Uterus (tissue), 4 donors: Measurements from ENCODE around the gene ADAMTS2. TPM values are rescaled to one million over a fixed set of nuclear protein-coding genes. Genes with fewer than 3 reads are reported as not detected.

ENCODE experiments used
- DNase-seq, 2 donors: peaks; one replicate each; pipeline ENCODE4 v3.0.0-alpha.2; 2019 to 2020
- H3K27ac ChIP-seq, 2 donors: fragments of 200-600 bp; sonication (generic); 1 replicate in 1 of 2; 2 replicates in 1 of 2; pipeline ENCODE4 v1.5.1; 2016 to 2018
- H3K27me3 ChIP-seq, 2 donors: fragments of 200-600 bp; sonication (generic); one replicate each; pipeline ENCODE4 v1.5.1; 2018 to 2019; ENCODE audit warnings: control low read depth in 1 of 2
- H3K36me3 ChIP-seq, 2 donors: fragments of 200-600 bp; sonication (generic); one replicate each; pipeline ENCODE4 v1.5.1; 2019; ENCODE audit warnings: control low read depth in 1 of 2
- H3K4me1 ChIP-seq, 2 donors: fragments of 200-600 bp; sonication (generic); one replicate each; pipeline ENCODE4 v1.5.1; 2018 to 2019; ENCODE audit warnings: control low read depth in 1 of 2
- H3K4me3 ChIP-seq, 2 donors: fragments of 200-600 bp; sonication (generic); 1 replicate in 1 of 2; 2 replicates in 1 of 2; pipeline ENCODE4 v1.5.1; 2018 to 2019; ENCODE audit warnings: mild to moderate bottlenecking in 1 of 2
- H3K9me3 ChIP-seq, 2 donors: fragments of 200-600 bp; sonication (generic); one replicate each; pipeline ENCODE4 v1.5.1; 2019; ENCODE audit warnings: control low read depth in 1 of 2
- CTCF ChIP-seq, 4 experiments: fragments of 200-600 bp in 2 of 4; fragments of 450-650 bp in 2 of 4; sonication (generic) in 2 of 4; IDR thresholded peaks; one replicate each; pipeline ENCODE4 v1.5.1; 2016 to 2019; ENCODE audit warnings: antibody characterized with exemption in 4 of 4, mild to moderate bottlenecking in 2 of 4, moderate library complexity in 1 of 4
- POLR2A ChIP-seq, 2 donors: fragments of 450-650 bp; IDR thresholded peaks; one replicate each; pipeline ENCODE4 v1.6.1; 2016; ENCODE audit warnings: antibody characterized with exemption in 2 of 2, mild to moderate bottlenecking in 1 of 2, moderate library complexity in 1 of 2
- intact Hi-C: fragments of 100-400 bp; cut with DNase I; formaldehyde crosslinking; loops from one replicate; pipeline ENCODE4 v1.15.1; 2023; ENCODE audit warnings: low total_unique reads
- total RNA-seq, 4 donors: library from RNA; depleted of rRNA in 3 of 4; stranded (reverse); fragments of >200 nt in 3 of 4; gene quantifications; one replicate each; pipeline versions ENCODE4 v1.1.0 to v1.2.4, GENCODE V29; 2014 to 2023
- donor health status: DM: yes; HTN: yes; CAD: no.

Gene ADAMTS2
- total RNA-seq, 4 donors from 2014 or later = 4.1 to 97.1 (median 40.3) TPM

GRCh38 chr5:179150011-179150410 is 195.2 kb downstream of the ADAMTS2 start:
- no peaks in the 10 kb centered on the region for H3K36me3 ChIP-seq
- no peak for TF ChIP-seq CTCF (IDR thresholded peaks at IDR 0.05)
- no peak for TF ChIP-seq POLR2A (IDR thresholded peaks at IDR 0.05)
- no peak for DNase-seq
- no peak overlapping the region for H3K4me3 ChIP-seq
- intact Hi-C loops = no loop called here
- no peaks in the 10 kb centered on the region for H3K9me3 ChIP-seq
- no peaks in the 10 kb centered on the region for H3K4me1 ChIP-seq
- no peaks in the 10 kb centered on the region for H3K27me3 ChIP-seq
- H3K27ac ChIP-seq = no peak overlapping the region

- no peaks in the 10 kb centered on the region for H3K9me3 ChIP-seq
- no peak for DNase-seq
- no peak for TF ChIP-seq CTCF (IDR thresholded peaks at IDR 0.05)
- no peak for TF ChIP-seq POLR2A (IDR thresholded peaks at IDR 0.05)
Observed at GRCh38 chr5:179149278-179149677, 196.0 kb downstream of the ADAMTS2 start.

GRCh38 chr5:179148703-179149170 is 196.5 kb downstream of the ADAMTS2 start:
- Histone ChIP-seq H3K4me3 (no peak overlapping the region), H3K4me1 (no peaks in the 10 kb centered on the region), H3K36me3 (no peaks in the 10 kb centered on the region), H3K9me3 (no peaks in the 10 kb centered on the region), H3K27ac (no peak overlapping the region), H3K27me3 (no peaks in the 10 kb centered on the region)
- intact Hi-C loops = no loop called here
- TF ChIP-seq CTCF (IDR thresholded peaks at IDR 0.05) = no peak
- TF ChIP-seq POLR2A (IDR thresholded peaks at IDR 0.05) = no peak
- no peak for DNase-seq

More at GRCh38 chr5:179149278-179149677, 196.0 kb downstream of the ADAMTS2 start:
- no peaks in the 10 kb centered on the region for H3K36me3 ChIP-seq
- H3K4me3 ChIP-seq = no peak overlapping the region
- H3K27me3 ChIP-seq = no peaks in the 10 kb centered on the region
- no peak overlapping the region for H3K27ac ChIP-seq
- H3K4me1 ChIP-seq = no peaks in the 10 kb centered on the region
- intact Hi-C loops = no loop called here

GRCh38 chr5:179147991-179148702 is 197.1 kb downstream of the ADAMTS2 start:
- no peaks in the 10 kb centered on the region for H3K36me3 ChIP-seq
- no peaks in the 10 kb centered on the region for H3K4me1 ChIP-seq
- H3K4me3 ChIP-seq = no peak overlapping the region
- no peak for TF ChIP-seq CTCF (IDR thresholded peaks at IDR 0.05)
- no peak for TF ChIP-seq POLR2A (IDR thresholded peaks at IDR 0.05)
- no peaks in the 10 kb centered on the region for H3K27me3 ChIP-seq
- no peak overlapping the region for H3K27ac ChIP-seq
- intact Hi-C loops = no loop called here
- no peak for DNase-seq
- H3K9me3 ChIP-seq = no peaks in the 10 kb centered on the region

- no peaks in the 10 kb centered on the region for H3K36me3 ChIP-seq
- DNase-seq = no peak
- no peak overlapping the region for H3K4me3 ChIP-seq
- no peak overlapping the region for H3K27ac ChIP-seq
- no peaks in the 10 kb centered on the region for H3K27me3 ChIP-seq
- TF ChIP-seq POLR2A (IDR thresholded peaks at IDR 0.05) (no peak), CTCF (IDR thresholded peaks at IDR 0.05) (no peak)
- no peaks in the 10 kb centered on the region for H3K9me3 ChIP-seq
- intact Hi-C loops = no loop called here
- no peaks in the 10 kb centered on the region for H3K4me1 ChIP-seq
Observed at GRCh38 chr5:179146277-179146676, 199.0 kb downstream of the ADAMTS2 start.
